Uterus (tissue), 4 donors: ENCODE results near the gene PLXDC2. TPM values are rescaled to one million over a fixed set of nuclear protein-coding genes. Genes with fewer than 3 reads are reported as not detected.

Source experiments
- DNase-seq, 2 donors: peaks; one replicate each; pipeline ENCODE4 v3.0.0-alpha.2; 2019 to 2020
- H3K27ac ChIP-seq, 2 donors: fragments of 200-600 bp; sonication (generic); 1 replicate in 1 of 2; 2 replicates in 1 of 2; pipeline ENCODE4 v1.5.1; 2016 to 2018
- H3K27me3 ChIP-seq, 2 donors: fragments of 200-600 bp; sonication (generic); one replicate each; pipeline ENCODE4 v1.5.1; 2018 to 2019; ENCODE audit warnings: control low read depth in 1 of 2
- H3K36me3 ChIP-seq, 2 donors: fragments of 200-600 bp; sonication (generic); one replicate each; pipeline ENCODE4 v1.5.1; 2019; ENCODE audit warnings: control low read depth in 1 of 2
- H3K4me1 ChIP-seq, 2 donors: fragments of 200-600 bp; sonication (generic); one replicate each; pipeline ENCODE4 v1.5.1; 2018 to 2019; ENCODE audit warnings: control low read depth in 1 of 2
- H3K4me3 ChIP-seq, 2 donors: fragments of 200-600 bp; sonication (generic); 1 replicate in 1 of 2; 2 replicates in 1 of 2; pipeline ENCODE4 v1.5.1; 2018 to 2019; ENCODE audit warnings: mild to moderate bottlenecking in 1 of 2
- H3K9me3 ChIP-seq, 2 donors: fragments of 200-600 bp; sonication (generic); one replicate each; pipeline ENCODE4 v1.5.1; 2019; ENCODE audit warnings: control low read depth in 1 of 2
- POLR2A ChIP-seq, 2 donors: fragments of 450-650 bp; IDR thresholded peaks; one replicate each; pipeline ENCODE4 v1.6.1; 2016; ENCODE audit warnings: antibody characterized with exemption in 2 of 2, mild to moderate bottlenecking in 1 of 2, moderate library complexity in 1 of 2
- intact Hi-C: fragments of 100-400 bp; cut with DNase I; formaldehyde crosslinking; loops from one replicate; pipeline ENCODE4 v1.15.1; 2023; ENCODE audit warnings: low total_unique reads
- total RNA-seq, 4 donors: library from RNA; depleted of rRNA in 3 of 4; stranded (reverse); fragments of >200 nt in 3 of 4; gene quantifications; one replicate each; pipeline versions ENCODE4 v1.1.0 to v1.2.4, GENCODE V29; 2014 to 2023
- TF ChIP-seq, protein P1 (sequence below), 4 experiments: fragments of 200-600 bp in 2 of 4; fragments of 450-650 bp in 2 of 4; sonication (generic) in 2 of 4; IDR thresholded peaks; one replicate each; pipeline ENCODE4 v1.5.1; 2016 to 2019; ENCODE audit warnings: antibody characterized with exemption in 4 of 4, mild to moderate bottlenecking in 2 of 4, moderate library complexity in 1 of 4
- donor health status: DM: yes; HTN: yes; CAD: no.

The PLXDC2 gene
- total RNA-seq, 4 donors from 2014 or later: 39.4 to 59.2 (median 52.2) TPM

GRCh38 chr10:19904202-19904661 lies 88.0 kb downstream of the PLXDC2 start:
- Histone ChIP-seq H3K4me3 (no peak overlapping the region), H3K9me3 (no peaks in the 10 kb centered on the region), H3K27me3 (no peaks in the 10 kb centered on the region), H3K27ac (no peak overlapping the region), H3K4me1 (no peaks in the 10 kb centered on the region), H3K36me3 (no peaks in the 10 kb centered on the region)
- DNase-seq: no peak
- intact Hi-C loops: no loop called here
- no peak for TF ChIP-seq POLR2A (IDR thresholded peaks at IDR 0.05)
- TF ChIP-seq, protein P1, sequence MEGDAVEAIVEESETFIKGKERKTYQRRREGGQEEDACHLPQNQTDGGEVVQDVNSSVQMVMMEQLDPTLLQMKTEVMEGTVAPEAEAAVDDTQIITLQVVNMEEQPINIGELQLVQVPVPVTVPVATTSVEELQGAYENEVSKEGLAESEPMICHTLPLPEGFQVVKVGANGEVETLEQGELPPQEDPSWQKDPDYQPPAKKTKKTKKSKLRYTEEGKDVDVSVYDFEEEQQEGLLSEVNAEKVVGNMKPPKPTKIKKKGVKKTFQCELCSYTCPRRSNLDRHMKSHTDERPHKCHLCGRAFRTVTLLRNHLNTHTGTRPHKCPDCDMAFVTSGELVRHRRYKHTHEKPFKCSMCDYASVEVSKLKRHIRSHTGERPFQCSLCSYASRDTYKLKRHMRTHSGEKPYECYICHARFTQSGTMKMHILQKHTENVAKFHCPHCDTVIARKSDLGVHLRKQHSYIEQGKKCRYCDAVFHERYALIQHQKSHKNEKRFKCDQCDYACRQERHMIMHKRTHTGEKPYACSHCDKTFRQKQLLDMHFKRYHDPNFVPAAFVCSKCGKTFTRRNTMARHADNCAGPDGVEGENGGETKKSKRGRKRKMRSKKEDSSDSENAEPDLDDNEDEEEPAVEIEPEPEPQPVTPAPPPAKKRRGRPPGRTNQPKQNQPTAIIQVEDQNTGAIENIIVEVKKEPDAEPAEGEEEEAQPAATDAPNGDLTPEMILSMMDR (IDR thresholded peaks at IDR 0.05): no peak

GRCh38 chr10:19906108-19906791 lies 90.0 kb downstream of the PLXDC2 start:
- Histone ChIP-seq H3K36me3 (no peaks in the 10 kb centered on the region), H3K4me1 (no peaks in the 10 kb centered on the region), H3K9me3 (no peaks in the 10 kb centered on the region), H3K27ac (no peak overlapping the region), H3K27me3 (no peaks in the 10 kb centered on the region), H3K4me3 (no peak overlapping the region)
- TF ChIP-seq, protein P1 (IDR thresholded peaks at IDR 0.05): no peak
- no peak for TF ChIP-seq POLR2A (IDR thresholded peaks at IDR 0.05)
- DNase-seq: no peak
- intact Hi-C loops: no loop called here

DNA sequence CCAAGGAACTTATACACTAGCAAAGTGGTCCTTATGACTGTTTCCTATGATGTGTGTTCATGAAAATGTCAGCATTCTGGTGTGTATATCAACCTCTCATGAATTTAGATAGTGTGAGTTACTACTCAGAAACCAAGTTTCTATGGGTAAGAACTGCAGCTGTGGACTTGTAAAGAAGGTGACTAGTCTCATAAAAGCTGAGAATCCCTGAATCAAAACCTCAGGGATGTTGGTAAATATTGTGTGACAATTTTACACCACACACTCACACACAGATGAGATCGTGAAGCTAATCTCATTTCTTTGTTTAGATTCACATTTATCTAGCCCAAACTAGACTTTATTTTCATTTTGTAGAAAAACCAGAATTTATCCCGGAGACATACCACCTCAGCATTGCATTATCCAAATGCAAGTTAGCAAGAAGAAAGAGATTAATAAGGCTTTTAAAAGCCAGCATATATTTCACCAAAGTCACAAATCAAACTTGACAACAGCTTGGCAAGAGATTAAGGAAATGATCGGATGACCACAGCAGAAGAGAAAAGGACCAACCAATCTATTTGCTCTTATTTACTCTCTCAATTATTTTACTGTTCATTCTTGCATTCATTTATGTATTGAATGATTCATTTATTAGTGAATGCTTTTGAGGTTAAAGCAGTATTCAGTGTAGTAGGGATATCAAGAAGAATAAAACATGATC lies 92.9 kb downstream of the PLXDC2 start:
- H3K4me3 ChIP-seq: no peak overlapping the region
- TF ChIP-seq, protein P1 (IDR thresholded peaks at IDR 0.05): no peak
- no peak for TF ChIP-seq POLR2A (IDR thresholded peaks at IDR 0.05)
- H3K27me3 ChIP-seq: no peaks in the 10 kb centered on the region
- no peaks in the 10 kb centered on the region for H3K9me3 ChIP-seq
- no peak for DNase-seq
- H3K4me1 ChIP-seq: no peaks in the 10 kb centered on the region
- intact Hi-C loops: no loop called here
- no peaks in the 10 kb centered on the region for H3K36me3 ChIP-seq
- no peak overlapping the region for H3K27ac ChIP-seq

- peaks cover 0 to 5% of the 10 kb centered on the region in 2 donors for H3K9me3 ChIP-seq
- no peak overlapping the region for H3K27ac ChIP-seq
- no peak for DNase-seq
- H3K27me3 ChIP-seq: no peaks in the 10 kb centered on the region
- H3K4me1 ChIP-seq: no peaks in the 10 kb centered on the region
- intact Hi-C loops: no loop called here
- no peaks in the 10 kb centered on the region for H3K36me3 ChIP-seq
- no peak overlapping the region for H3K4me3 ChIP-seq
- TF ChIP-seq POLR2A (IDR thresholded peaks at IDR 0.05): no peak
- TF ChIP-seq, protein P1 (IDR thresholded peaks at IDR 0.05): no peak
Observed at GRCh38 chr10:19911886-19912285, 95.7 kb downstream of the PLXDC2 start.

DNA sequence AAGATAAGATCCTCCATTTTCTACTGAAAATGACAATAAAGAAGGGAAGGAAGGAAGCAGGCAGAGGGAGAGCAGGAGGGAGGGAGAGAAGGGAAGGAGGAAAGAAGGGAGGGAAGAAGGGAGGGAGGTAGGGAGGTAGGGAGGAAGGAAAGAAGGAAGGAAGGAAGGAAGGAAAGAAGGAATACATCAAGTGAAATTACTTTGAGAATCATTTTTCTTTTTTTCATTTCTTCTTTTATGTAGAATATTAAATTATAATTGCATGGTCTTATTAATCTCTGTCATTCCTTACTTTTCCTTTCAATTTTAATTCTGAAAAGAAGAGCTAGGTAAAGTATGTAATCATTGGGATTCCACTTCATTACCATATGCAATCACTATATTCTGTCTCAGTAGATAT lies 97.8 kb downstream of the PLXDC2 start:
- Histone ChIP-seq H3K36me3 (no peaks in the 10 kb centered on the region), H3K4me1 (no peaks in the 10 kb centered on the region), H3K4me3 (no peak overlapping the region), H3K27ac (no peak overlapping the region), H3K9me3 (peaks cover 0 to 5% of the 10 kb centered on the region in 2 donors), H3K27me3 (no peaks in the 10 kb centered on the region)
- no peak for TF ChIP-seq POLR2A (IDR thresholded peaks at IDR 0.05)
- TF ChIP-seq, protein P1 (IDR thresholded peaks at IDR 0.05): no peak
- no peak for DNase-seq
- intact Hi-C loops: no loop called here
